GM23338 (cell line): ENCODE results near the gene PCBP2. TPM values are rescaled to one million over a fixed set of nuclear protein-coding genes. Genes with fewer than 3 reads are reported as not detected.
A peak's percentile ranks its signal among the peaks of the same experiment; 100 is the strongest.

Experiments
- ATAC-seq: fragments of 200-7000 bp; cut with Tn5 transposase; 3 replicates; pipeline ENCODE4 v1.9.1; 2020
- DNase-seq: peaks from one replicate; pipeline ENCODE4 v3.0.0-alpha.2; 2015; ENCODE audit warnings: low spot score
- H2AFZ ChIP-seq: fragments of 200-600 bp; sonication (generic); 2 replicates; pipeline ENCODE4 v1.8.0; 2016; ENCODE audit warnings: antibody characterized with exemption, mild to moderate bottlenecking, moderate library complexity
- H3F3A ChIP-seq: fragments of 200-600 bp; sonication (generic); replicated peaks from 2 replicates; pipeline ENCODE4 v1.8.0; 2017; ENCODE audit warnings: antibody characterized with exemption, mixed run types, low read depth
- H3K27ac ChIP-seq: fragments of 200-600 bp; sonication (generic); 2 replicates; pipeline ENCODE4 v1.6.1; 2016; ENCODE audit warnings: low read depth
- H3K27me3 ChIP-seq: fragments of 200-600 bp; sonication (generic); 2 replicates; pipeline ENCODE4 v1.8.0; 2016; ENCODE audit warnings: mild to moderate bottlenecking, mixed run types, moderate library complexity; ENCODE audit not compliant: insufficient read depth
- H3K36me3 ChIP-seq: fragments of 200-600 bp; sonication (generic); 2 replicates; pipeline ENCODE4 v1.8.0; 2016; ENCODE audit warnings: mild to moderate bottlenecking; ENCODE audit not compliant: insufficient read depth
- H3K4me1 ChIP-seq: fragments of 200-600 bp; sonication (generic); 2 replicates; pipeline ENCODE4 v1.8.0; 2016; ENCODE audit warnings: mild to moderate bottlenecking, moderate library complexity; ENCODE audit not compliant: insufficient read depth
- H3K4me2 ChIP-seq: fragments of 200-600 bp; sonication (generic); 2 replicates; pipeline ENCODE4 v1.7.1; 2017; ENCODE audit warnings: mixed run types
- H3K4me3 ChIP-seq: fragments of 200-600 bp; sonication (generic); 2 replicates; pipeline ENCODE4 v1.6.1; 2016; ENCODE audit warnings: mixed run types
- H3K79me2 ChIP-seq: fragments of 200-600 bp; sonication (generic); replicated peaks from 2 replicates; pipeline ENCODE4 v1.8.0; 2017; ENCODE audit warnings: mild to moderate bottlenecking; ENCODE audit not compliant: insufficient read depth
- H3K9me2 ChIP-seq: fragments of 200-600 bp; sonication (generic); 2 replicates; pipeline ENCODE4 v1.8.0; 2017; ENCODE audit not compliant: insufficient read depth
- H4K20me1 ChIP-seq: fragments of 200-600 bp; sonication (generic); replicated peaks from 2 replicates; pipeline ENCODE4 v1.8.0; 2017; ENCODE audit warnings: mild to moderate bottlenecking; ENCODE audit not compliant: insufficient read depth
- H3K27ac Mint-ChIP-seq: 2 replicates; pipeline ENCODE4 v1.8.0; 2020; ENCODE audit warnings: inconsistent platforms, mild to moderate bottlenecking, moderate library complexity, mixed read lengths
- H3K27me3 Mint-ChIP-seq: 3 replicates; pipeline ENCODE4 v1.8.0; 2022; ENCODE audit warnings: low read depth, mild to moderate bottlenecking, moderate library complexity, mixed read lengths, inconsistent platforms; ENCODE audit not compliant: insufficient read depth, poor library complexity
- H3K36me3 Mint-ChIP-seq: 3 replicates; pipeline ENCODE4 v1.8.0; 2021; ENCODE audit warnings: low read depth, mild to moderate bottlenecking, inconsistent platforms, moderate library complexity, mixed read lengths
- H3K4me1 Mint-ChIP-seq: 3 replicates; pipeline ENCODE4 v1.8.0; 2020; ENCODE audit warnings: mild to moderate bottlenecking, inconsistent platforms, mixed read lengths
- H3K4me3 Mint-ChIP-seq: 3 replicates; pipeline ENCODE4 v1.8.0; 2021; ENCODE audit warnings: moderate library complexity, mild to moderate bottlenecking, inconsistent platforms, mixed read lengths
- H3K9me3 Mint-ChIP-seq: 3 replicates; pipeline ENCODE4 v1.8.0; 2020; ENCODE audit warnings: moderate library complexity, mild to moderate bottlenecking, inconsistent platforms, mixed read lengths
- CREB1 ChIP-seq: fragments of 250-450 bp; sonication (Bioruptor Pico); IDR thresholded peaks from 2 replicates; pipeline ENCODE4 v1.5.0; 2020; ENCODE audit warnings: low read depth, mild to moderate bottlenecking, moderate library complexity
- CTCF ChIP-seq, 2 experiments: fragments of 200-600 bp in 1 of 2; sonication (generic) in 1 of 2; conservative IDR thresholded peaks; 2 replicates each; pipeline versions ENCODE4 v1.5.1 to v1.6.1; 2016 to 2017; ENCODE audit warnings: antibody characterized with exemption in 2 of 2, low read depth in 2 of 2, mild to moderate bottlenecking in 2 of 2, moderate library complexity in 1 of 2
- ETS1 ChIP-seq: IDR thresholded peaks from 2 replicates; pipeline ENCODE4 v1.6.1; 2016; ENCODE audit warnings: antibody characterized with exemption
- EZH2 ChIP-seq: fragments of 200-600 bp; sonication (generic); IDR thresholded peaks from one replicate; pipeline ENCODE4 v1.8.0; 2017; ENCODE audit warnings: antibody characterized with exemption, mild to moderate bottlenecking, low read depth; ENCODE audit not compliant: unreplicated experiment
- EZH2phosphoT487 ChIP-seq: fragments of 200-600 bp; sonication (generic); IDR thresholded peaks from one replicate; pipeline ENCODE4 v1.8.1; 2018; ENCODE audit warnings: antibody characterized with exemption; ENCODE audit not compliant: unreplicated experiment
- NANOG ChIP-seq: IDR thresholded peaks from 2 replicates; pipeline ENCODE4 v1.6.1; 2016; ENCODE audit warnings: antibody characterized with exemption, borderline replicate concordance
- POLR2AphosphoS5 ChIP-seq: IDR thresholded peaks from 2 replicates; pipeline ENCODE4 v1.6.1; 2016; ENCODE audit warnings: antibody characterized with exemption, low read depth
- REST ChIP-seq: IDR thresholded peaks from one replicate; pipeline ENCODE4 v1.6.1; 2018; ENCODE audit warnings: antibody characterized with exemption; ENCODE audit not compliant: unreplicated experiment
- ZNF114 ChIP-seq: fragments of 250-450 bp; sonication (Bioruptor Pico); IDR thresholded peaks from 2 replicates; pipeline ENCODE4 v1.5.0; 2020; ENCODE audit warnings: mild to moderate bottlenecking, moderate library complexity
- ZNF331 ChIP-seq: fragments of 250-450 bp; sonication (Bioruptor Pico); IDR thresholded peaks from 2 replicates; pipeline ENCODE4 v1.5.0; 2020; ENCODE audit warnings: low read depth, mild to moderate bottlenecking, moderate library complexity
- ZNF462 ChIP-seq: fragments of 250-450 bp; sonication (Bioruptor Pico); IDR thresholded peaks from 2 replicates; pipeline ENCODE4 v1.5.0; 2020; ENCODE audit warnings: mild to moderate bottlenecking, moderate library complexity
- polyA plus RNA-seq: library from polyadenylated mRNA; unstranded; fragments of >200 nt; fragmentation: Nextera tagmentation; extraction: Ambion mirVana; gene quantifications from 2 replicates; pipeline ENCODE4 v1.2.1, GENCODE V29; 2016
- total RNA-seq: library from RNA; depleted of rRNA; stranded (reverse); fragments of >200 nt; shearing (Covaris generic); gene quantifications from 2 replicates; pipeline ENCODE4 v1.2.3, GENCODE V29; 2014

Gene PCBP2
- total and polyA plus RNA-seq, 2 experiments from 2014 or later, result 397 to 676 TPM

GRCh38 chr12:53454707-53455106 is 2.8 kb downstream of the PCBP2 start:
- peaks cover 9% of the 10 kb centered on the region; the same call in 1 of the 2 replicates for H3K4me1 ChIP-seq
- H3K27me3 Mint-ChIP-seq, result peaks cover 22% of the 10 kb centered on the region
- DNase-seq, result no peak
- peaks cover 61% of the 10 kb centered on the region for H3K36me3 ChIP-seq
- no peaks in the 10 kb centered on the region for H3K9me2 ChIP-seq
- H4K20me1 ChIP-seq, result peaks cover 65% of the 10 kb centered on the region
- peak overlapping the region; percentile 77; the same call in 1 of the 2 replicates for H3K4me3 ChIP-seq
- H3K4me2 ChIP-seq, result no peak overlapping the region; the same call in 1 of the 2 replicates
- no peak for ATAC-seq
- H3K27ac Mint-ChIP-seq, result peak overlapping the region; percentile 36; the same call in 1 of the 2 replicates
- H3K36me3 Mint-ChIP-seq, result peaks cover 70% of the 10 kb centered on the region
- H3K27me3 ChIP-seq, result no peaks in the 10 kb centered on the region
- peaks cover 34% of the 10 kb centered on the region for H3K4me1 Mint-ChIP-seq
- peak overlapping the region; percentile 27; the same call in 1 of the 2 replicates for H3K27ac ChIP-seq
- H2AFZ ChIP-seq, result no peak overlapping the region
- peaks cover 46% of the 10 kb centered on the region for H3F3A ChIP-seq
- peak overlapping the region; percentile 97 for H3K4me3 Mint-ChIP-seq
- H3K9me3 Mint-ChIP-seq, result no peaks in the 10 kb centered on the region
- TF ChIP-seq ZNF462, result no peak
- no peak for TF ChIP-seq POLR2AphosphoS5
- no peak for TF ChIP-seq CTCF (conservative IDR thresholded peaks at IDR 0.05; ENCODE audit: low read depth in 2 of 2)
- no peak for TF ChIP-seq ZNF331
- TF ChIP-seq NANOG, result no peak
- no peak for TF ChIP-seq CREB1 (CRISPR knock-in tag)
- no peak for TF ChIP-seq ETS1
- no peak for TF ChIP-seq EZH2phosphoT487
- TF ChIP-seq REST, result no peak
- TF ChIP-seq ZNF114 (CRISPR knock-in tag), result no peak
- no peak for TF ChIP-seq EZH2
- peaks cover 76% of the 10 kb centered on the region for H3K79me2 ChIP-seq
